Endothelial cell of umbilical vein (primary cell): ENCODE data around the gene SYCE1L.

Source experiments
- EZH2 ChIP-seq: IDR thresholded peaks from 2 replicates; pipeline ENCODE4 v1.6.1; 2012; ENCODE audit warnings: borderline replicate concordance, low read depth, mild to moderate bottlenecking, moderate library complexity, low read length, inconsistent platforms; ENCODE audit not compliant: severe bottlenecking
- FOS ChIP-seq: IDR thresholded peaks from 2 replicates; pipeline ENCODE4 v1.6.1; 2011; ENCODE audit warnings: mild to moderate bottlenecking, low read length, moderate library complexity, borderline replicate concordance; ENCODE audit not compliant: insufficient read depth
- GATA2 ChIP-seq: IDR thresholded peaks from 2 replicates; pipeline ENCODE4 v1.7.0; 2011; ENCODE audit warnings: low read depth, mild to moderate bottlenecking, moderate library complexity, mixed read lengths, low read length; ENCODE audit not compliant: insufficient read length, insufficient read depth
- JUN ChIP-seq: IDR thresholded peaks from 2 replicates; pipeline ENCODE4 v1.6.1; 2011; ENCODE audit warnings: borderline replicate concordance, low read depth; ENCODE audit not compliant: insufficient read length, insufficient read depth
- MYC ChIP-seq: IDR thresholded peaks from one replicate; pipeline ENCODE4 v1.6.1; 2011; ENCODE audit warnings: mild to moderate bottlenecking, low read depth, low read length
- POLR2A ChIP-seq: IDR thresholded peaks from 2 replicates; pipeline ENCODE4 v1.6.1; 2012; ENCODE audit warnings: low read depth, mild to moderate bottlenecking, control low read depth, low read length
- POLR2AphosphoS5 ChIP-seq: IDR thresholded peaks from 2 replicates; pipeline ENCODE4 v1.6.1; 2012; ENCODE audit warnings: low read depth, mild to moderate bottlenecking, control low read depth, low read length, moderate library complexity; ENCODE audit not compliant: insufficient read depth
- TF ChIP-seq, protein P1 (sequence below), 2 donors: IDR thresholded peaks; 1 replicate in 1 of 2; 2 replicates in 1 of 2; pipeline ENCODE4 v1.5.1; 2011; ENCODE audit warnings: low read length in 2 of 2, mild to moderate bottlenecking in 2 of 2, moderate library complexity in 2 of 2, control low read depth in 1 of 2, inconsistent platforms in 1 of 2, low read depth in 1 of 2; ENCODE audit not compliant: insufficient read depth in 1 of 2; ENCODE audit errors: extremely low read depth in 1 of 2
- TF ChIP-seq, protein P2 (sequence below): IDR thresholded peaks from 2 replicates; pipeline ENCODE4 v1.6.1; 2011; ENCODE audit not compliant: insufficient read depth, insufficient read length

DNA sequence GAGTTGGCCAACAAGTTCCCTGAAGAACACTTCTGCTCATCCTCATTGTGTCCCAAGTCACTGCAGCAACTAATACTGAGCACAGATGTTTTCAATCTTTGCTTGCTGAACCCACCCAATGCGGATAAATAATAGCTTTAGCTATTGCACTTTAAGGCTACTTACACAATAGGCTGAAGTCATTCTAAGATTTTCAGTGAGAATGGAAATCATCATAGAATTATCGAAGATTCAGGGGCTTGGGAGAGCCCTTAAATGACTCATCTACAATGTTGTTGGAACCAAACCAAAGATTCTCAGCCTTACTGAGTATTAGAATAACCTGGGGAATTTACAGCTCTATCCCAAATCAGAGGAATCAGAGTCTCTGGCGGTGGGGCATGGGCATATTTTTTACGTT is 51.2 kb downstream of the SYCE1L start:
- no peak for TF ChIP-seq POLR2A
- no peak for TF ChIP-seq POLR2AphosphoS5
- TF ChIP-seq, protein P1, sequence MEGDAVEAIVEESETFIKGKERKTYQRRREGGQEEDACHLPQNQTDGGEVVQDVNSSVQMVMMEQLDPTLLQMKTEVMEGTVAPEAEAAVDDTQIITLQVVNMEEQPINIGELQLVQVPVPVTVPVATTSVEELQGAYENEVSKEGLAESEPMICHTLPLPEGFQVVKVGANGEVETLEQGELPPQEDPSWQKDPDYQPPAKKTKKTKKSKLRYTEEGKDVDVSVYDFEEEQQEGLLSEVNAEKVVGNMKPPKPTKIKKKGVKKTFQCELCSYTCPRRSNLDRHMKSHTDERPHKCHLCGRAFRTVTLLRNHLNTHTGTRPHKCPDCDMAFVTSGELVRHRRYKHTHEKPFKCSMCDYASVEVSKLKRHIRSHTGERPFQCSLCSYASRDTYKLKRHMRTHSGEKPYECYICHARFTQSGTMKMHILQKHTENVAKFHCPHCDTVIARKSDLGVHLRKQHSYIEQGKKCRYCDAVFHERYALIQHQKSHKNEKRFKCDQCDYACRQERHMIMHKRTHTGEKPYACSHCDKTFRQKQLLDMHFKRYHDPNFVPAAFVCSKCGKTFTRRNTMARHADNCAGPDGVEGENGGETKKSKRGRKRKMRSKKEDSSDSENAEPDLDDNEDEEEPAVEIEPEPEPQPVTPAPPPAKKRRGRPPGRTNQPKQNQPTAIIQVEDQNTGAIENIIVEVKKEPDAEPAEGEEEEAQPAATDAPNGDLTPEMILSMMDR (IDR thresholded peaks at IDR 0.05; ENCODE audit: extremely low read depth in 1 of 2, insufficient read depth in 1 of 2, low read depth in 1 of 2, low read length in 2 of 2): no peak
- TF ChIP-seq EZH2: no peak
- TF ChIP-seq, protein P2, sequence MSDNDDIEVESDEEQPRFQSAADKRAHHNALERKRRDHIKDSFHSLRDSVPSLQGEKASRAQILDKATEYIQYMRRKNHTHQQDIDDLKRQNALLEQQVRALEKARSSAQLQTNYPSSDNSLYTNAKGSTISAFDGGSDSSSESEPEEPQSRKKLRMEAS: no peak
- TF ChIP-seq FOS: peak; percentile 12
- no peak for TF ChIP-seq MYC
- TF ChIP-seq JUN: no peak
- TF ChIP-seq GATA2: no peak
